Liver (tissue), 9 donors: ENCODE data around the gene ZCCHC18. TPM values are rescaled to one million over a fixed set of nuclear protein-coding genes. Genes with fewer than 3 reads are reported as not detected.
A peak's percentile ranks its signal among the peaks of the same experiment; 100 is the strongest.

Source experiments
- DNase-seq: peaks from one replicate; pipeline ENCODE4 v3.0.0-alpha.2; 2017; ENCODE audit warnings: low spot score
- H3K27ac ChIP-seq, 2 donors: one replicate each; pipeline ENCODE4 v1.7.0; 2013; ENCODE audit warnings: inconsistent platforms in 2 of 2, low read length in 2 of 2, control low read depth in 1 of 2, low read depth in 1 of 2, mild to moderate bottlenecking in 1 of 2
- H3K27me3 ChIP-seq, 4 donors: one replicate each; pipeline versions ENCODE4 v1.6.1 to v1.7.0; 2013; ENCODE audit warnings: low read length in 3 of 4, inconsistent platforms in 1 of 4, mild to moderate bottlenecking in 1 of 4, moderate library complexity in 1 of 4; ENCODE audit not compliant: control insufficient read depth in 4 of 4, insufficient read depth in 4 of 4
- H3K36me3 ChIP-seq, 4 donors: one replicate each; pipeline versions ENCODE4 v1.6.1 to v1.7.0; 2013; ENCODE audit warnings: low read length in 3 of 4, mild to moderate bottlenecking in 3 of 4, low read depth in 1 of 4, moderate library complexity in 1 of 4; ENCODE audit not compliant: control insufficient read depth in 4 of 4, insufficient read depth in 3 of 4
- H3K4me1 ChIP-seq, 4 donors: one replicate each; pipeline versions ENCODE4 v1.6.1 to v1.7.0; 2013; ENCODE audit warnings: low read length in 3 of 4, mild to moderate bottlenecking in 3 of 4, moderate library complexity in 1 of 4; ENCODE audit not compliant: control insufficient read depth in 4 of 4, insufficient read depth in 4 of 4
- H3K4me3 ChIP-seq, 3 donors: one replicate each; pipeline versions ENCODE4 v1.6.1 to v1.7.0; 2013; ENCODE audit warnings: low read length in 3 of 3, control low read depth in 1 of 3, low read depth in 1 of 3, mild to moderate bottlenecking in 1 of 3
- H3K9ac ChIP-seq, 2 donors: one replicate each; pipeline ENCODE4 v1.7.0; 2013; ENCODE audit warnings: low read length in 2 of 2, mild to moderate bottlenecking in 2 of 2, moderate library complexity in 2 of 2, control low read depth in 1 of 2, low read depth in 1 of 2
- H3K9me3 ChIP-seq, 4 donors: one replicate each; pipeline versions ENCODE4 v1.6.1 to v1.7.0; 2013; ENCODE audit warnings: low read length in 3 of 4; ENCODE audit not compliant: control insufficient read depth in 4 of 4
- EGR1 ChIP-seq, 2 donors: IDR thresholded peaks; 2 replicates each; pipeline ENCODE4 v1.6.1; 2016 to 2018; ENCODE audit warnings: antibody characterized with exemption in 2 of 2, low read depth in 2 of 2
- FOXA2 ChIP-seq: IDR thresholded peaks from 2 replicates; pipeline ENCODE4 v1.6.1; 2016; ENCODE audit warnings: antibody characterized with exemption
- GABPA ChIP-seq, 2 donors: IDR thresholded peaks in 1 of 2; conservative IDR thresholded peaks in 1 of 2; 2 replicates each; pipeline ENCODE4 v1.6.1; 2016; ENCODE audit warnings: antibody characterized with exemption in 2 of 2, mild to moderate bottlenecking in 1 of 2, moderate library complexity in 1 of 2
- HNF4A ChIP-seq, 2 donors: conservative IDR thresholded peaks; 2 replicates each; pipeline ENCODE4 v1.6.1; 2016; ENCODE audit warnings: antibody characterized with exemption in 2 of 2, mild to moderate bottlenecking in 2 of 2
- HNF4G ChIP-seq: IDR thresholded peaks from 2 replicates; pipeline ENCODE4 v1.6.1; 2016; ENCODE audit warnings: antibody characterized with exemption
- NR2F2 ChIP-seq: IDR thresholded peaks from 2 replicates; pipeline ENCODE4 v1.6.1; 2016; ENCODE audit warnings: antibody characterized with exemption
- RXRA ChIP-seq, 2 donors: IDR thresholded peaks; 2 replicates each; pipeline ENCODE4 v1.6.1; 2017 to 2018; ENCODE audit warnings: antibody characterized with exemption in 2 of 2, mild to moderate bottlenecking in 1 of 2
- SP1 ChIP-seq: IDR thresholded peaks from 2 replicates; pipeline ENCODE4 v1.6.1; 2018; ENCODE audit warnings: antibody characterized with exemption, mild to moderate bottlenecking
- TAF1 ChIP-seq: conservative IDR thresholded peaks from 2 replicates; pipeline ENCODE4 v1.6.1; 2016; ENCODE audit warnings: antibody characterized with exemption, mild to moderate bottlenecking
- YY1 ChIP-seq: IDR thresholded peaks from 2 replicates; pipeline ENCODE4 v1.6.1; 2016; ENCODE audit warnings: antibody characterized with exemption, mild to moderate bottlenecking
- WGBS: extraction: QIAGEN DNeasy Blood & Tissue Kit; methylation state at CpG from one replicate; pipeline ENCODE4 v1.1.7; 2013; 5-methylcytosine and 5-hydroxymethylcytosine counted together
- polyA plus RNA-seq, 2 donors: library from polyadenylated mRNA; stranded (reverse) in 1 of 2; unstranded in 1 of 2; fragments of 200-250 nt in 1 of 2; fragments of >200 nt in 1 of 2; fragmentation: Nextera tagmentation in 1 of 2; extraction: Ambion mirVana in 1 of 2; gene quantifications; one replicate each; pipeline versions ENCODE4 v1.2.1 to v1.2.3, GENCODE V29; 2013 to 2015
- total RNA-seq, 2 donors: library from RNA; depleted of rRNA; stranded (reverse); fragments of >200 nt; gene quantifications; one replicate each; pipeline ENCODE4 v1.2.3, GENCODE V29; 2014
- TF ChIP-seq, protein P1 (sequence below): IDR thresholded peaks from 2 replicates; pipeline ENCODE4 v1.6.1; 2016; ENCODE audit warnings: antibody characterized with exemption
- TF ChIP-seq, protein P2 (sequence below): IDR thresholded peaks from 2 replicates; pipeline ENCODE4 v1.6.1; 2016; ENCODE audit warnings: antibody characterized with exemption
- TF ChIP-seq, protein P3 (sequence below): IDR thresholded peaks from 2 replicates; pipeline ENCODE4 v1.6.1; 2016; ENCODE audit warnings: antibody characterized with exemption, mild to moderate bottlenecking
- donor health status: healthy.
- donor health status: healthy.
- donor health status: healthy.
- donor health status: healthy.
- donor health status: healthy.

The ZCCHC18 gene
- total and polyA plus RNA-seq, 4 donors, result 0.05 to 0.25 (median 0.09) TPM; not detected in 1

DNA sequence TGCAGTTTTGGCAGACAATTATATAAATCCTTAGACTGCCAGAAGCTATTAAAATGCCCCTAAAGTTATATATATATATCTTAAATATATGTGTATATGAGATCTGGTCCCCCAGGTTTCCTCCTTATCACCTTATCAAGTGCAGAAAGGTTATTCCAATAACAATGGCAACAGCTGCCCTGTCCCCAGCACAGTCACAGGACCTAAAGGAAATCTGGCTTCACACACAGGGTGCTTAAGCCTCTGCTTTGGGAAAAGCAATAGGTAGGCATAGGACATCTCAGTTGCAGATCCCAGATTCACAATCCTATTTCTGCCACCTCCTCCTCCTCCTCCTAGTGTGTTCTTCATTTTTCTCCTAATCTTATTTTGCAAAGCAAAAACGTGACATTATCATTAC is 38.7 kb downstream of the ZCCHC18 start:
- WGBS, result 68% methylated on average over 1 of the region's 1 CpG
- no peak overlapping the region for H3K4me3 ChIP-seq
- no peaks in the 10 kb centered on the region for H3K27me3 ChIP-seq
- no peak overlapping the region for H3K9ac ChIP-seq
- no peaks in the 10 kb centered on the region for H3K9me3 ChIP-seq
- no peak for DNase-seq
- peaks cover 1 to 8% (median 6%) of the 10 kb centered on the region in 4 donors for H3K4me1 ChIP-seq
- TF ChIP-seq, protein P1, sequence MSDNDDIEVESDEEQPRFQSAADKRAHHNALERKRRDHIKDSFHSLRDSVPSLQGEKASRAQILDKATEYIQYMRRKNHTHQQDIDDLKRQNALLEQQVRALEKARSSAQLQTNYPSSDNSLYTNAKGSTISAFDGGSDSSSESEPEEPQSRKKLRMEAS, result no peak
- H3K27ac ChIP-seq, result no peak overlapping the region
- no peaks in the 10 kb centered on the region for H3K36me3 ChIP-seq

DNA sequence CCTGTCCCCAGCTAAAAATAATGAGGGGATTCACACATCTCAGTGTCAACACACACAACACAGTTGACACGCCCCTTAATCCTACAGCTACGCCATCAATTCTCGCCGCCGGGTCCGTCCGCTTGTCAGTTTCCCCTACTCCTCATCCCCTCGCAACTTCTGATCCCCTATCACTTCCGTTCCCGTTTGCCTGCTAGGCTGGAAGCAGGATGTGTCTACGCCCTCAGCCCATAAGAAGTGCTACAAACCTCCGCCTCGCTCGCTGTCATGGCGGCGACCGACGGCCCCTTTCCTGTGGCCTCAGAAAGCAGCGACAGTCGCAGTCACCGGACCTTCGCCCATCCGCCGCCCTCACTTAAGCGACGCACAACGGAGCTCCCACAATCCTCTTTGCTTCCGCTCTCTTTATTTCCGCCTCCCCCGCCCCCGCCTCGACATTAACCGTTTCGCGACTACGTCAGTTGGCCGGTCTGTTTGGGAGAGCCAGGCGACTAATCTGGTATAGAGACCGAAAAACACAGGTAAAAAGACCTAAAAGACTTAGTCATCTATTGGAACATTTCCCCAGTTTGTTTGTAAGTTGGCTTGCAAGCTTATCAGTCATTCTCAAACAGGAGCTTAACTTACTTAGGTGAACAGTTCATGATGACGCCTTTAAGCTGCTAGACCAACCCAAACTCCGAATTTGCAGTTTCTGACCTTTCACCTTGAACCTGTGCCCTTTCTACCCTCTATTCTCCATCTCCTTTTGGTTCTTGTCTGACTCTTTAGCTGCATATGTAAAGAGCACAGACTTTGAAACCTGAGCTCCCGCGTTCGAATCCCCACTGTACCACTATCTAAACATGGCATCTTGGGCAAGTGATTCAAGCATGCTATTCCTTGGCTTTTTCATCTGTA is 44.6 kb downstream of the ZCCHC18 start, which contains the start of gene SLC25A53:
Gene SLC25A53, minus strand, starts transcription at position 380 of the 900 bp plus-strand sequence. CDS start 51,752 bp downstream, outside the sequence.
- Histone ChIP-seq H3K4me3 (peak within 1 kb of the TSS; percentile 63 to 90 (median 68)), H3K9me3 (no peaks in the 10 kb centered on the region), H3K4me1 (peaks cover 1 to 13% (median 11%) of the 10 kb centered on the region in 4 donors), H3K27ac (peak within 1 kb of the TSS; percentile 58 to 94), H3K36me3 (no peaks in the 10 kb centered on the region), H3K27me3 (no peaks in the 10 kb centered on the region), H3K9ac (peak within 1 kb of the TSS; percentile 21 to 51)
- TF ChIP-seq, protein P1, result peak; percentile 53
- TF ChIP-seq NR2F2, result peak; percentile 94
- peak; percentile 16 to 53 for TF ChIP-seq HNF4A (conservative IDR thresholded peaks at IDR 0.05)
- peak; percentile 77 to 95 for TF ChIP-seq GABPA (IDR thresholded peaks at IDR 0.05 in 1 of 2, conservative IDR thresholded peaks at IDR 0.05 in 1 of 2)
- no peak for TF ChIP-seq FOXA2
- peak; percentile 45 for TF ChIP-seq TAF1
- TF ChIP-seq YY1, result peak; percentile 95
- peak; percentile 82 to 84 for TF ChIP-seq EGR1 (IDR thresholded peaks at IDR 0.05; ENCODE audit: low read depth in 2 of 2)
- TF ChIP-seq HNF4G, result no peak
- TF ChIP-seq, protein P2, sequence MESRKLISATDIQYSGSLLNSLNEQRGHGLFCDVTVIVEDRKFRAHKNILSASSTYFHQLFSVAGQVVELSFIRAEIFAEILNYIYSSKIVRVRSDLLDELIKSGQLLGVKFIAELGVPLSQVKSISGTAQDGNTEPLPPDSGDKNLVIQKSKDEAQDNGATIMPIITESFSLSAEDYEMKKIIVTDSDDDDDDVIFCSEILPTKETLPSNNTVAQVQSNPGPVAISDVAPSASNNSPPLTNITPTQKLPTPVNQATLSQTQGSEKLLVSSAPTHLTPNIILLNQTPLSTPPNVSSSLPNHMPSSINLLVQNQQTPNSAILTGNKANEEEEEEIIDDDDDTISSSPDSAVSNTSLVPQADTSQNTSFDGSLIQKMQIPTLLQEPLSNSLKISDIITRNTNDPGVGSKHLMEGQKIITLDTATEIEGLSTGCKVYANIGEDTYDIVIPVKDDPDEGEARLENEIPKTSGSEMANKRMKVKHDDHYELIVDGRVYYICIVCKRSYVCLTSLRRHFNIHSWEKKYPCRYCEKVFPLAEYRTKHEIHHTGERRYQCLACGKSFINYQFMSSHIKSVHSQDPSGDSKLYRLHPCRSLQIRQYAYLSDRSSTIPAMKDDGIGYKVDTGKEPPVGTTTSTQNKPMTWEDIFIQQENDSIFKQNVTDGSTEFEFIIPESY, result no peak
- TF ChIP-seq, protein P3, sequence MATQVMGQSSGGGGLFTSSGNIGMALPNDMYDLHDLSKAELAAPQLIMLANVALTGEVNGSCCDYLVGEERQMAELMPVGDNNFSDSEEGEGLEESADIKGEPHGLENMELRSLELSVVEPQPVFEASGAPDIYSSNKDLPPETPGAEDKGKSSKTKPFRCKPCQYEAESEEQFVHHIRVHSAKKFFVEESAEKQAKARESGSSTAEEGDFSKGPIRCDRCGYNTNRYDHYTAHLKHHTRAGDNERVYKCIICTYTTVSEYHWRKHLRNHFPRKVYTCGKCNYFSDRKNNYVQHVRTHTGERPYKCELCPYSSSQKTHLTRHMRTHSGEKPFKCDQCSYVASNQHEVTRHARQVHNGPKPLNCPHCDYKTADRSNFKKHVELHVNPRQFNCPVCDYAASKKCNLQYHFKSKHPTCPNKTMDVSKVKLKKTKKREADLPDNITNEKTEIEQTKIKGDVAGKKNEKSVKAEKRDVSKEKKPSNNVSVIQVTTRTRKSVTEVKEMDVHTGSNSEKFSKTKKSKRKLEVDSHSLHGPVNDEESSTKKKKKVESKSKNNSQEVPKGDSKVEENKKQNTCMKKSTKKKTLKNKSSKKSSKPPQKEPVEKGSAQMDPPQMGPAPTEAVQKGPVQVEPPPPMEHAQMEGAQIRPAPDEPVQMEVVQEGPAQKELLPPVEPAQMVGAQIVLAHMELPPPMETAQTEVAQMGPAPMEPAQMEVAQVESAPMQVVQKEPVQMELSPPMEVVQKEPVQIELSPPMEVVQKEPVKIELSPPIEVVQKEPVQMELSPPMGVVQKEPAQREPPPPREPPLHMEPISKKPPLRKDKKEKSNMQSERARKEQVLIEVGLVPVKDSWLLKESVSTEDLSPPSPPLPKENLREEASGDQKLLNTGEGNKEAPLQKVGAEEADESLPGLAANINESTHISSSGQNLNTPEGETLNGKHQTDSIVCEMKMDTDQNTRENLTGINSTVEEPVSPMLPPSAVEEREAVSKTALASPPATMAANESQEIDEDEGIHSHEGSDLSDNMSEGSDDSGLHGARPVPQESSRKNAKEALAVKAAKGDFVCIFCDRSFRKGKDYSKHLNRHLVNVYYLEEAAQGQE, result no peak
- TF ChIP-seq RXRA (IDR thresholded peaks at IDR 0.05), result peak; percentile 24 to 45
- peak; percentile 53 for TF ChIP-seq SP1
- WGBS, result under 1% methylated on average over 44 of the region's 44 CpGs
- DNase-seq, result peak; percentile 76

Other genes with a start within 250 kb of the ZCCHC18 start
- gene TMSB15B, start 149.9 kb upstream of the ZCCHC18 start, total RNA-seq, result under 1 TPM; 0.08 to 0.79 TPM
- gene TMSB15B, start 149.9 kb upstream of the ZCCHC18 start, polyA plus RNA-seq, result under 1 TPM; 0.07 to 0.42 TPM
- gene H2BW1, start 98.8 kb upstream of the ZCCHC18 start, total RNA-seq, result not detected
- gene H2BW1, start 98.8 kb upstream of the ZCCHC18 start, polyA plus RNA-seq, result not detected
- gene H2BW2, start 72.6 kb upstream of the ZCCHC18 start, total RNA-seq, result not detected
- gene H2BW2, start 72.6 kb upstream of the ZCCHC18 start, polyA plus RNA-seq, result not detected
- under 1 TPM; 0.17 to 0.23 TPM for gene TMSB15C, start 36.3 kb upstream of the ZCCHC18 start, total RNA-seq
- gene TMSB15C, start 36.3 kb upstream of the ZCCHC18 start, polyA plus RNA-seq, result not detected
- 1 to 10 TPM; 7.9 to 8.5 TPM for gene SLC25A53, start 44.5 kb downstream of the ZCCHC18 start, total RNA-seq
- 1 to 10 TPM; 2.8 to 6.3 TPM for gene SLC25A53, start 44.5 kb downstream of the ZCCHC18 start, polyA plus RNA-seq
- 10 to 100 TPM; 11.8 to 13.6 TPM for gene FAM199X, start 53.9 kb downstream of the ZCCHC18 start, total RNA-seq
- 1 to 10 TPM; 3.9 to 4.0 TPM for gene FAM199X, start 53.9 kb downstream of the ZCCHC18 start, polyA plus RNA-seq
- gene ESX1, start 142.4 kb downstream of the ZCCHC18 start, total RNA-seq, result not detected
- not detected for gene ESX1, start 142.4 kb downstream of the ZCCHC18 start, polyA plus RNA-seq